CD1c-positive myeloid dendritic cell (primary cell): ENCODE data around the gene DTX2.
"Not testable (repeated sequence)": the region's sequence is repeated elsewhere in the genome, so short reads cannot be mapped to it uniquely, and the experiment has no call there.

ENCODE experiments used
- DNase-seq: peaks from one replicate; pipeline ENCODE4 v3.0.0-alpha.2; 2016; ENCODE audit errors: extremely low spot score

The DTX2 gene

GRCh38 chr7:76511911-76512885 is 50.7 kb downstream of the DTX2 start:
- DNase-seq: not testable (repeated sequence)

- no peak for DNase-seq
Observed at GRCh38 chr7:76512941-76513816, 51.7 kb downstream of the DTX2 start.

GRCh38 chr7:76513817-76514799 is 52.6 kb downstream of the DTX2 start:
- DNase-seq: no peak

- no peak for DNase-seq
Observed at GRCh38 chr7:76514926-76515771, 53.6 kb downstream of the DTX2 start.

GRCh38 chr7:76515999-76516443 is 54.5 kb downstream of the DTX2 start:
- no peak for DNase-seq

GRCh38 chr7:76516932-76517331 is 55.4 kb downstream of the DTX2 start:
- not testable (repeated sequence) for DNase-seq

- not testable (repeated sequence) for DNase-seq
Observed at GRCh38 chr7:76526183-76526582, 64.7 kb downstream of the DTX2 start.

GRCh38 chr7:76531643-76532042 is 70.1 kb downstream of the DTX2 start:
- not testable (repeated sequence) for DNase-seq

- not testable (repeated sequence) for DNase-seq
Observed at GRCh38 chr7:76543197-76543596, 81.7 kb downstream of the DTX2 start, which contains the start of gene SPDYE16. TSS of gene SPDYE16 (minus strand) at chr7:76543297. CDS start at chr7:76541459, 1,838 bp downstream.

GRCh38 chr7:76549025-76549854 is 87.7 kb downstream of the DTX2 start:
- peak; percentile 58 for DNase-seq

- DNase-seq: not testable (repeated sequence)
Observed at GRCh38 chr7:76549855-76550248, 88.3 kb downstream of the DTX2 start.

GRCh38 chr7:76551992-76552391 is 90.5 kb downstream of the DTX2 start:
- DNase-seq: not testable (repeated sequence)
